ENCODE results near the gene THOC7.

DNA sequence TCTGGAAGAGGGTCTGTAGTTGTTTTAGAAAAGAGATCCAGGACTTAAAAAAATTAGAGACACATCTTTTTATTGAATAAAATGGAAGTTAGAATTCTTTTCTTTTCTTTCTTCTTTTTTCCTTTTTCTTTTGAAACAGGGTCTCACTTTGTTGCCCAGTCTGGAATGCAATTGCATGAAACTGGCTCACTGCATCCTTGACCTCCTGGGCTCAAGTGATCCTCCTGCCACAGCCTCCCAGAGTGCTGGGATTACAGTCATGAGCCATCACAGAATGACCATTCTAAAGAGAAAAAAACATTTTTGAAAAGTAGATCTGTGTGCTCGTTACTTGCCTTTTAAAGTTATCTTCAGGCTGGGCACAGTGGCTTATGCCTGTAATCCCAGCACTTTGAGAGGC is 3.6 kb upstream of the THOC7 start:
- no peak for TF ChIP-seq EZH2 (optimal IDR thresholded peaks at IDR 0.05; ENCODE audit: low read depth, low read length)
- TF ChIP-seq, protein P1, sequence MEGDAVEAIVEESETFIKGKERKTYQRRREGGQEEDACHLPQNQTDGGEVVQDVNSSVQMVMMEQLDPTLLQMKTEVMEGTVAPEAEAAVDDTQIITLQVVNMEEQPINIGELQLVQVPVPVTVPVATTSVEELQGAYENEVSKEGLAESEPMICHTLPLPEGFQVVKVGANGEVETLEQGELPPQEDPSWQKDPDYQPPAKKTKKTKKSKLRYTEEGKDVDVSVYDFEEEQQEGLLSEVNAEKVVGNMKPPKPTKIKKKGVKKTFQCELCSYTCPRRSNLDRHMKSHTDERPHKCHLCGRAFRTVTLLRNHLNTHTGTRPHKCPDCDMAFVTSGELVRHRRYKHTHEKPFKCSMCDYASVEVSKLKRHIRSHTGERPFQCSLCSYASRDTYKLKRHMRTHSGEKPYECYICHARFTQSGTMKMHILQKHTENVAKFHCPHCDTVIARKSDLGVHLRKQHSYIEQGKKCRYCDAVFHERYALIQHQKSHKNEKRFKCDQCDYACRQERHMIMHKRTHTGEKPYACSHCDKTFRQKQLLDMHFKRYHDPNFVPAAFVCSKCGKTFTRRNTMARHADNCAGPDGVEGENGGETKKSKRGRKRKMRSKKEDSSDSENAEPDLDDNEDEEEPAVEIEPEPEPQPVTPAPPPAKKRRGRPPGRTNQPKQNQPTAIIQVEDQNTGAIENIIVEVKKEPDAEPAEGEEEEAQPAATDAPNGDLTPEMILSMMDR (IDR thresholded peaks at IDR 0.05; ENCODE audit: low read length) = no peak

All from MM.1S (cell line).